NCI-H774 (cell line): ENCODE data around the gene ABCC4.
"Not testable (repeated sequence)": the region's sequence is repeated elsewhere in the genome, so short reads cannot be mapped to it uniquely, and the experiment has no call there.

Source experiments
- DNase-seq: peaks from one replicate; lab custom pipeline; 2025; lab: John Stamatoyannopoulos, UW

Gene ABCC4

GRCh38 chr13:95300625-95301182 is 547 bp downstream of the ABCC4 start:
- no peak for DNase-seq

GRCh38 chr13:95298971-95299621 is 2.2 kb downstream of the ABCC4 start:
- no peak for DNase-seq

- DNase-seq: no peak
These were observed 2.9 kb downstream of the ABCC4 start for GRCh38 chr13:95298169-95298965.

GRCh38 chr13:95296326-95296925 is 4.8 kb downstream of the ABCC4 start:
- no peak for DNase-seq

- DNase-seq: no peak
These were observed 6.2 kb downstream of the ABCC4 start for GRCh38 chr13:95295026-95295425.

GRCh38 chr13:95292622-95293021 is 8.6 kb downstream of the ABCC4 start:
- DNase-seq: no peak

GRCh38 chr13:95289901-95290300 is 11.3 kb downstream of the ABCC4 start:
- not testable (repeated sequence) for DNase-seq

GRCh38 chr13:95289020-95289444 is 12.2 kb downstream of the ABCC4 start:
- DNase-seq: no peak

- no peak for DNase-seq
These were observed 16.8 kb downstream of the ABCC4 start for GRCh38 chr13:95284436-95284835.

GRCh38 chr13:95279016-95279415 is 22.2 kb downstream of the ABCC4 start:
- no peak for DNase-seq

- DNase-seq: no peak
These were observed 25.2 kb downstream of the ABCC4 start for GRCh38 chr13:95276037-95276505.

- DNase-seq: no peak
These were observed 25.8 kb downstream of the ABCC4 start for GRCh38 chr13:95275322-95276036.

GRCh38 chr13:95273592-95274132 is 27.6 kb downstream of the ABCC4 start:
- not testable (repeated sequence) for DNase-seq

- DNase-seq: not testable (repeated sequence)
These were observed 29.2 kb downstream of the ABCC4 start for GRCh38 chr13:95272076-95272475.

GRCh38 chr13:95269756-95270155 is 31.5 kb downstream of the ABCC4 start:
- no peak for DNase-seq

GRCh38 chr13:95268343-95269065 is 32.7 kb downstream of the ABCC4 start:
- not testable (repeated sequence) for DNase-seq

GRCh38 chr13:95267662-95268342 is 33.4 kb downstream of the ABCC4 start:
- no peak for DNase-seq

GRCh38 chr13:95264225-95264624 is 37.0 kb downstream of the ABCC4 start:
- no peak for DNase-seq

GRCh38 chr13:95262837-95263384 is 38.3 kb downstream of the ABCC4 start:
- no peak for DNase-seq

GRCh38 chr13:95261956-95262355 is 39.3 kb downstream of the ABCC4 start:
- DNase-seq: no peak
